ENCODE results near the gene FBXO5.

Gene FBXO5

DNA sequence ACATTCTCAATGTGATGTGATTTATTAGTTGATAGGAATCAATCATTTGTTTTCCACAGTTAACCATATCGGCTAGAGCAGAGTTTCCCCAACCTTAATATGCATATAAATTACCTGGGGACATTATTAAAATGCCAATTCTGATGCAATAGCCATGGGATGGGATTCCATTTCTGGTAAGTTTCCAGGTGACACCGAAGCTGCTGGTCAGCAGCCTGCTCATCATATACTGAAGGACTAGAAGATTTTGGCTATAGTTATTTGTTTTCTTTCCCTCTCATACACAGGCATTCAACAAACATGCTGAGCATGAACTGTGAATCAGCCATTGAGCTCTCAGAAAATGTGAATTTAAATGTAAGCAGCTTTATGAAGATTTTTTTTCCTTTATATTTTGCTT, 35.8 kb downstream of the FBXO5 start:
- no peak for DNase-seq

GRCh38 chr6:152946484-152946883, 36.4 kb downstream of the FBXO5 start:
- DNase-seq, result no peak

DNA sequence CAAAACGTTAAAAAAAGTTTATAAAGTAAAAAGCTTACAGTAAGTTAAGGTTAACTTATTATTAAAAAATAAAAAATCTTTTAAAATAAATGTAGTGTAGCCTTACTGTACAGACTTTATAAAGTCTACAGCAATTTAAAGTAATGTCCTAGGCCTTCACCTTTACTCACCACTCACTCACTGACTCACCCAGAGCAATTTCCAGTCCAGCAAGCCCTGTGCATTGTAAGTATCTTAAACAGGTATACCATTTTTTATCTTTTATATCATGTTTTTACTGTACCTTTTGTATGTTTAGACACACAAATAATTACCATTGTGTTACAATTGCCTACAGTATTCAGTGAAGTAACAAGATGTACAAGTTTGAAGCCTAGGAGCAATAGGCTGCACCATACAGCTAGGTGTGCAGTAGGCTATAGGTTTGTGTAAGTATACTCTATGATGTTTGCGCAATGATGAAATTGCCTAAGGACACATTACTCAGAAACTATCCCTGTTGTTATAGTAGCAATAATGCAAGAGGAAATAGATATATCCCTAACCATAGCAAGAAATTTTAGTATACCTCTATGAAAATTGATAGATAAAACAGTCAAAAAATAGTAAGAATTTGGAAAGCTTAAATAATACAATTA, 39.5 kb downstream of the FBXO5 start:
- DNase-seq, result no peak

DNA sequence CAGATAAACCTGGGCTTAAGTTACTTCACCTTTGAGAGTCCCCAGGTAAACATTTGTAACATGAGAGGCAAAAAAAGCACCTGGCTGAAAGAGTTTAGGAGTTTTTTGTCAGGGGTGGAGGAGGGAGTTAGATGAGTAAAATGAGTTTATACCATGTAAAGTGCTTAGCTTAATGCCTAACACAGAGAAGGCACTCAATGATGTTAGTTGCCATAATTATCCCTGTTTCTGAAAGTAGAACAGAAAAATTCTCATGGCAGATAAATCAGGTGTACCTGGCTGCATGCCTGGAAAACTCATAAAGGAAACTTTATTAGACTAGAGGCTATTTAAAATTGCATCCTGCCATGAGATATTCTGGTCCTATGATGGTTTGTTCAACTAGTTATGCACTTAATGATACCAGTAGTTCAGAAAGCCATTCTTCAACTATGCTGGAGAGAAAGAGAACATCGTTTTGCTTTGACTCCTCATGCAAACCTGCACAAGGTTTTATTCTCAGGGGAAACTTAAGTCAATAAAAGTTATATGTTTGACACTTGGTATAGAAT, 40.4 kb downstream of the FBXO5 start:
- DNase-seq, result no peak

- no peak for DNase-seq
These were observed 41.1 kb downstream of the FBXO5 start for GRCh38 chr6:152941746-152942145.

DNA sequence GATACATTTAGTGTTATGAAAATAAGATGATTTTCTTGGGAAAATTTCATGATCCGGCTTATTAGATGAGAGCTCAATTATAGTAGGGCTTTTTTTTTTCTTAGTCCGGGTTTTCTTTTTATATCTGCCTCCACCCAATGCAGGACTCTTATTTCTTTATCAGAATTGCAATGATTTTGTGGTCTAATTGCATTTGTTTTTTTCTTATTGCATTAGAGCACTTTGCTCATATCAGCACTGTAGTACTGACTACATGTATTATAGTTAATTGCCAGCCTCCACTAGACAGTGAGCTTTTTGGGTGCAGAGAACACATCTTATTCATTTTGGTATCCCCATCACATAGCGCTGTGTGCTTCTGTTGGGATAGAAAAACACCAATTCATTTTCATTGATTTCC, 50.0 kb downstream of the FBXO5 start:
- no peak for DNase-seq

DNA sequence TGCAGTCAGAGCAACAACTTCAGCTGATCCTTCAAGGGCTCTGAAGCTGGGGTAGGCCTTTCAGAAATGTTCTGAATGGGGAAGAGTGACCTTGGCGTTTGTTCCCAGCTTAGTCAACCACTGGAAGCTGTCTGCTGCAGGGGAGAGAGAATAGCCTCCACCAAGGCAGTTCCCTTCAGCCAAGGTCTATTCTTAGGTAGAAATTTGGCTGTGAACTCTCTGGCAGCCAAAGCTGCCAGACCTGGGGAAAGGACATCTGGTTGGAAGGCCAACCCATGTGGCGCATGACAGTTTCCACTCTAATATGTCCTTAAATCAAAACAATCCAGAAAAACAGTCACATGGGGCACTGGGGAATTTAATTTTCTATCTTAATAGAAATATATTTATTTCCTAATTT, 60.1 kb downstream of the FBXO5 start:
- no peak for DNase-seq
